SK-N-SH (cell line): Measurements from ENCODE around the gene GLIS1.

Source experiments
- CTCF ChIP-seq: fragments of 200-600 bp; sonication (generic); IDR thresholded peaks from 2 replicates; pipeline ENCODE4 v1.6.1; 2017; ENCODE audit warnings: antibody characterized with exemption, mild to moderate bottlenecking, moderate library complexity
- ELF1 ChIP-seq: IDR thresholded peaks from 2 replicates; pipeline ENCODE4 v1.4.0; 2012
- EP300 ChIP-seq, 2 experiments: IDR thresholded peaks; 2 replicates each; pipeline versions ENCODE4 v1.4.0 to v1.6.1; 2012; ENCODE audit warnings: borderline replicate concordance in 1 of 2, low read depth in 1 of 2, low read length in 1 of 2
- MAX ChIP-seq: IDR thresholded peaks from 2 replicates; pipeline ENCODE4 v1.4.0; 2012; ENCODE audit warnings: low read depth
- MXI1 ChIP-seq: IDR thresholded peaks from 2 replicates; pipeline ENCODE4 v1.6.1; 2012; ENCODE audit warnings: mild to moderate bottlenecking, low read depth, low read length, improper control_type of control experiment
- RAD21 ChIP-seq: IDR thresholded peaks from 2 replicates; pipeline ENCODE4 v1.6.1; 2012; ENCODE audit warnings: mild to moderate bottlenecking, low read length
- REST ChIP-seq: IDR thresholded peaks from 2 replicates; pipeline ENCODE4 v1.6.1; 2012; ENCODE audit warnings: mild to moderate bottlenecking, low read depth, low read length, moderate library complexity
- SIN3A ChIP-seq: IDR thresholded peaks from 2 replicates; pipeline ENCODE4 v1.6.1; 2012; ENCODE audit warnings: low read depth, mild to moderate bottlenecking, low read length, moderate library complexity, borderline replicate concordance
- TAF1 ChIP-seq: IDR thresholded peaks from 2 replicates; pipeline ENCODE4 v1.6.1; 2012; ENCODE audit warnings: low read depth, mild to moderate bottlenecking, low read length, moderate library complexity, borderline replicate concordance
- USF1 ChIP-seq: IDR thresholded peaks from 2 replicates; pipeline ENCODE4 v1.4.0; 2012; ENCODE audit warnings: low read depth, borderline replicate concordance

- TF ChIP-seq CTCF (no peak), ELF1 (no peak), MXI1 (no peak), REST (no peak), EP300 (IDR thresholded peaks at IDR 0.05; ENCODE audit: borderline replicate concordance in 1 of 2, low read depth in 1 of 2, low read length in 1 of 2) (no peak), USF1 (no peak), SIN3A (no peak), TAF1 (no peak), RAD21 (no peak), MAX (no peak)
These were observed 138.4 kb downstream of the GLIS1 start for GRCh38 chr1:53600561-53600960.
